Suppressor macrophage treated with lipopolysaccharide for 4 hours (primary cell): ENCODE measurements around the gene GDPGP1.

Experiments used
- DNase-seq: peaks from one replicate; pipeline ENCODE4 v3.0.0-alpha.2; 2020

The GDPGP1 gene

DNA sequence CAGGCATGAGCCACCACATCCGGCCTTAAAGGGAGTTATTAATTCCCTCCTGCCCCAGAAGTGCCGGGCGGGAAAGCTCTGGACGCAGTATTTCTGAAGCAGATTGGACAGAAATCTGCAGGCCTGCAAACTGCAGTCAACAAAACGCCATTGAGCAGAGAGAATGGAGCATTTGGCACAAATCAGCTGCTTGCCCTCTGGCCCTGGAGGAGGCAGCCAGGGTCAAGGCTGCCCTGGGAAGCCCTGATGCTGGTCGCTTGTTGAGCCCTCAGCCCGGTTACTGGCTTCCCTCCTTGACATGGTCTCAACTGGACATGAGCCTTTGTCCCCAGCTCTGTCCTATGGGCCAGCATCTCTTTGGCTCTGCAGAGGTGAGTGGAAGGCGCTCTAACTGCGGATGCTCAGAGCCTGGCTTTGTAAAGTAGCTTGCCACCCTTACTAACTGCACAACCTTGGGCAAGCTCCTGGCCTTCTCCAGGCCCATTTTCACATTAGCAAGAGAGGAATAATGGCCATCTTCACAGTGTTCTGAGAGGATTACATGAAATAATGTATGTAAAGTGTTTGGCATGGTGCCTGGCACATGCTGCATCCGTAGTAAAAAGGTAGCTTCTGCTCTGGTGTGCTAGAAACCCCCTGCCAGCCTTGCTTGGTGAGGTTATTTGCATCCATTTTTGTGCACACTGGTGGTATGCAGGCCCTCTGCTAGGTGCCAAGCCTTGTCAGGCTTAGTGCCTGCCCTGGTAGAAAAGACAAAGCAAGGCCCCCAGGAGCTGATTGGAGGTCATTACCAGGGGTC, 28.8 kb upstream of the GDPGP1 start:
- DNase-seq = no peak

DNA sequence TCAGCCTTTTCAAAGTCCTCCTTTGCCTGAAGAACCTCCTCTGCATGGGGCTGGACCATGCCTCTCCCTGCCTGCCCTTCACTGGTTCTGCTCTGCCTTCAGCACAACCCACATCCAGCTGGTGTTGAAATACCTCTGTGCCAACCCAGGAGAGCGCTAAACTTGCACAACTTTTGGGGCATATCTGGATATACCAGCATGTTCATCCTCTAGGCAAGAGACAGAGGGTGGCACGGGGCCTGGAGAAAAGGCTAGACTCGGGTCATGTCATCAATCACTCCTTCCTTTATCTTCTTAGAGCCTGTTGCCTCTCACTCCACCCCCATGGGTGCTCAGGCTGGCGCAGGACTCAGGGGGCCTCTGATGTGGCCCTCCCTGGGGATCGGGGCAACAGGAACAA, 28.1 kb upstream of the GDPGP1 start:
- peak; percentile 32 for DNase-seq

DNA sequence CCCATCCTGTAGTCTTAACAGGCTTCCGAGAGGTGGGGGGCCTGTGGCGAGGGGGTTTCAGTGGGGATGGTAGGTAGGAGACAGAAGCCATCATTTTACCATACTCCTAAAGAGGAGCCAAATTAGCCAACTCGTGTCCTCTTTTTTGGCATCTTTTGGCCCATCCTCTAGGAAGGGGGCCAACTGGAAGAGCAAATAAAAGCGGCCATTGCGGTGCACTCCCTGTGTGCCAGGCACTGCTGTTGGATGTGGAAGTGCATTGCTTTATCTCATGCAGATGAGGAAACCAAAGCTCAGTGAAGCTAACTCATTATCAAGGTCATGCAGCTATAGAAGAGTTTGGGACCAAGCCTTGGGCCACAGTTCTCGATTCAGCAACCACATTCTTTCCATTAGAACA, 26.8 kb upstream of the GDPGP1 start:
- DNase-seq = no peak

DNA sequence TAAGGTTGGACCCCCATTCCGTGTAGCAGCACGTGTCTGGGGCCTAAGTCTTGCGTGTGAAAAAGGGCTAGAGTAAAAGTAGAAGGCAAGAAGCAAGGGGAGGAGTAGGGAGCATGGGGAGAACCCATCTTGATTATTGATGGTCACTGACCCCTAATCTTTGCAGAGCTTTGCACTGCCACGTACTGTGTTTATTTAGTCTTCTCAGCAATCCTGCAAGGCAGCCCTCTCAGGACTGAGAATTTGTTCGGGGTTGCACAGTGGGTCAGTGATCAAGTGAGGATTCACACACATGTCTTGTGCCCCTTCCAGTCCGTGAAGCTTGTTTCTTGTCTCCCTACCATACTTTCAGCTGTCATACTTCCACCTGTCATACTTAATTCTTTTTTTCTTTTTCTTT, 25.7 kb upstream of the GDPGP1 start:
- no peak for DNase-seq

DNA sequence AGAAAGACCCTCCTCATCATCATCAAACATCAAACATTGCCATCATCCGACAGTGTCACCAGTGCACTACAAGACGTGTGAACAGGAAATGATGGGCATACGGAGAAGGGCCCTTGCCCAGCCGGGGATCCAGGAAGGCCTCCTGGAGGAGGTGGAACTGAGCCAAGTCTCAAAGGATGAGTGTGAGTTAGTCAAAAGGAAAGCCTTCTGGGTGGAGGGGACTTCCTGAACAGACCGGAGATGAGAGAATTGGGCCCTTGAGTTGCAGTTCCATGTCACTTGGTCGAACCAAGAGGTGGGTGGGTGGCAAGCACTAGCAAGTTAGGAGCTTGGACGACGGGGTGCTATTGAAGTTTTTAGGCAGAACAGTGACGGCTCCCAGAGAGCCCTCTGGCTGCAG, 24.4 kb upstream of the GDPGP1 start:
- peak; percentile 63 for DNase-seq

DNA sequence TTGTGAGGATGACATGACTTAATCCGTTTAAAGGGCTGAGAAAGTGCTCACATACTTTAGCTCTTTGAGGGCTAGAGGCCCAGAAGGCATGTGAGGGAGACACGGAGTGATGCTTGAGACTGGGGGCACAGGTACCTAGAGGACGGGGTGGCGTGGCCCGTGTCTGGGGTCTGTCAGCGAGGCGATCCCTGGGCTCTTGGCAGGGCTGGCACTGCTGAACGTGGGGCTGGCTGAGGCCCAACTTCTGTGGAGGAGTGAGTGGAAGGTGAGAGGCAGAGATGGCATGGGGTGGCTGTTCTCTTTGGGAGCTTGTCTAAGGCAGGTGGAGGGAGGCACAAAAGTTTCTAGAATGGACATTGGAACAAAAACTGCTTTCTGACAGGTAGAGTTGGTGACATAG, 23.4 kb upstream of the GDPGP1 start:
- no peak for DNase-seq

DNA sequence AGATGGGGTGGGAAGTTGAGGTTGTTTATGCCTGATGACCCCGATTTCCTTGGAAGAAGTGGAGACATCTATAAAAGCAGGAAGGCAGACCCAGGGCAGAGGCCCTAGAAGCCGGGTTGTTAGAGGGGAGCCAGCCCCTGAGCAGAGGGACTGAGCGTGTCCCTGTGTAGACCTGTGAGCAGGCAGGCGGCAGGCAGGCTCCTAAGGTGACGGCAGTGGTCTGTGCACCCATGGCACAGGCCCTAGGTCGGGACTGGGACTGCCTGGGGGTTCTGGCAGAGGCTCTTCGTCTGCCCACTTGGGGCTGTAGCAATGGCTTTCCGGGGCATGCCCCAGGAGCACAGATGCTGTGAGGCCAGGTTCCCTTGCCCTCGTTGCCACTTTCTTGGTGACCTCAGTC, 23.0 kb upstream of the GDPGP1 start:
- DNase-seq = no peak

DNA sequence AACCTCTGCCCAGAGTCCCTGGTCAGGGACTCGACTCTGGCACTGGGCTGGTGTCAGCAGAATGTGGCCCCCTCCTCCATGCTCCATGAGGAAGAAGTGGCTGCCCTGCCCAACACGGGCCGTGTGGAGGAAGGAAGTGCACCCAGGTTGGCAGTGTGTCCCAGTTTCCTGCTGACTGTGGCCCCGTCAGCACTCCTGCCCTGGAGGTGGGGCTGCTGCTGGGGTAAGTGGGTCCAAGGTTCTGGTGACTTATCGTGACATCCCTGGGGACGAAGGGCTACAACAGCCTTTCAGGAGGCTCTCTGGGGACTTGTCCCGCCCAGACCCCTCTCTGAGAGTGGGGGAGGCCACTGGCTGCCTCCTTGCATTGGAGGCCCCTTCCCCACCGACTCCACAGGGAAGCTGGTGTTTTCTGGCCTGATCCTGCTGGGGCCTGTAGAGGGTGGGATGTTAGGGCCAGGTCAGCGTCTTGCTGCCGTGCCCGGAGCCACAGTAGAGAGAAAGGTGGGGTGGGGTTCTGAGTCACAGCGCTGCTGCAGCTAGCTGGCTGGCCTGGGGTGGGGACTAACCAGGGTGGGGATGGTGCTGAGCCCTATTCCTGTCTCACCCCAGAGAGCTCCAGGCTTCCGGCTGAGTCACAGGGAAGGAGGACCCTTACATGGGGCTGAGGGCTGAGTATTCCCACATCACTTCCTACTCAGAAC, 22.4 kb upstream of the GDPGP1 start:
- DNase-seq = no peak

DNA sequence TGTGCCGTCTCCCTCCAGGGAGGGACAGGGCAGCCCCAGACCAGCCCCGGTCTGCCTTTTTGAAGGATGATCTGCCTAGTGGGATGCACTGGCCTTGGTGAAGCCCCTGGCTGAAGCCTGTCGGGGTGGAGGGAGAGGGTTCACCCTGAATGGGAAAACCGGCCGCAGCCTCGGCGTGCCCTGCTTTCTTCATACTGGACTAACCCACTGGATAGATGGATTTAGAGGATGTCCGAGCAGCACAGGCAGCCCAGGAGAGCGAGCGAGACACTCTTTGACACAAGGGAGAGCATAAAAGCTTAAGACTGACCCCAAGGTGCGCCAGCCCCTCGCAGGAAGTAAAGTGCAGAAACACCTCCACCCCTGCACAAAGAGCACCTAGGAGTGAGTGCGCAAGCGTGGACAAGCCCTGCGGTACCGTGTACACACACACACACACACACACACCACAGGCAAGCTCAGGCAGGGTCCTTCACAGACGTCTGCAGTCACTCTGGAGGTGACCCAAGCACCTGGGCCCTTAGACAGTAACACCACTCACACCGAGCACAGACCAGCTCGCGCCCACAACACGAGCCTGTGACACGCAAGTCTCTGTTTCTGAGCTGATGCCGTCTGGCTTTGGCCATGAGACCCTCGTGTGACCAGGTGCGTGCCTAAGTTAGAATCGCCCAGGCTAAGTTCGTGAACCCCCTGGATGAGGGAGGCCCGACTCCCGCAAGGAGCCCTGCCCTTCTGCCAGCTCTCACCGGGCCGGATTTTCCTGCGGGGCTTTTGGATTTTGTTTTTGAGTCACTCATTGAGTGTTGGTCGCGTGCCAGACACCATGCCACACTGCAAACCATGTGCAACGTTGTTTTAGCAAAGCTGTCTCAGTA, 21.5 kb upstream of the GDPGP1 start:
- DNase-seq = no peak

DNA sequence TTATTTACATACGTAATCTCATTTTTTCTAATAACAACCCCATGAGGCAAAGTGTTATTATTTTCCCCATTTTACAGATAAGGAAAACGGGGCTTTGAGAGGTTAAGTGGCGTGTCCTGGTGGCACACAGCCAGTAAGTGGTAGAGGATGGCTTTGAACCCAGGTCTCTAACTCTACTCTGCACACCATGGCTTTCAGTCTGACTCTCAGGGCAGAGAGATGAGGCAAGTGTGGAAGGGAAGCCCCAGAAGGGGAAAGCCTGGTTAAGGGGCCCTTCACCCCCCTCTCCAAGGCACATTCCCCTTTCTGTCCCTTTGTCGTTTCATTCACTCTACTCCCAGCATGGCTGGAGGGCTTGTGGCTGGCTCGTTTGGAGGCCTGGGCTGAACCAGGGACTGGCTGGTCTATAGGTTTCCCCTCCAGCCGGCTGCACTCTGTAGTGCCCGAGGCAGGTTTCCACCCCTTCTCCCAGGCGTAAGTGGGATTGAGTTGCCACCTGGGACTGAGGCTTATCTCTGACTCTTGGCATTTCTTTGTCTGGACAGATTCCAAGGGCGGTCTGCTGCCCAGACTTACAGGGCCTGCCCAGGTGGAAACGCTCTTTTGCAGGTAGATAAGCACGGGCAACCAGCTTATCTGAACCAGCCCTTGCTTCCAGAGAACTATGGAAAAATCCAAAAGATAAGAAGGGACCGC, 20.7 kb upstream of the GDPGP1 start:
- DNase-seq = no peak

DNA sequence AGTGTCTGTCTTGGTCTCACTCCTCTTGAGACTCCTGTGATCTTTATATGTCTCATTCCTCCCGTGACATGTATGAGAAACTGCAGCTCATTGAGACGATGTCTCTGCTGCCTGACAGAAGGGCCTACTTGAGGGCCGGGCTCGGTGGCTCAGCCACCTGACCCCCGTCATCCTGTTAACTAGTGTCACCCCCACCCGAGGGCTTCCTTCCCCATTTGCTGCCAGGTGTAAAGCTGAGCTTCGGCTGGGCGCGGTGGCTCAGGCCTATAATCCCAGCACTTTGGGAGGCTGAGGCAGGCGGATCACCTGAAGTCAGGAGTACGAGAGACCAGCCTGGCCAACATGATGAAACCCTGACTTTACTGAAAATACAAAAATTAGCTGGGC, 20.2 kb upstream of the GDPGP1 start:
- DNase-seq = no peak

DNA sequence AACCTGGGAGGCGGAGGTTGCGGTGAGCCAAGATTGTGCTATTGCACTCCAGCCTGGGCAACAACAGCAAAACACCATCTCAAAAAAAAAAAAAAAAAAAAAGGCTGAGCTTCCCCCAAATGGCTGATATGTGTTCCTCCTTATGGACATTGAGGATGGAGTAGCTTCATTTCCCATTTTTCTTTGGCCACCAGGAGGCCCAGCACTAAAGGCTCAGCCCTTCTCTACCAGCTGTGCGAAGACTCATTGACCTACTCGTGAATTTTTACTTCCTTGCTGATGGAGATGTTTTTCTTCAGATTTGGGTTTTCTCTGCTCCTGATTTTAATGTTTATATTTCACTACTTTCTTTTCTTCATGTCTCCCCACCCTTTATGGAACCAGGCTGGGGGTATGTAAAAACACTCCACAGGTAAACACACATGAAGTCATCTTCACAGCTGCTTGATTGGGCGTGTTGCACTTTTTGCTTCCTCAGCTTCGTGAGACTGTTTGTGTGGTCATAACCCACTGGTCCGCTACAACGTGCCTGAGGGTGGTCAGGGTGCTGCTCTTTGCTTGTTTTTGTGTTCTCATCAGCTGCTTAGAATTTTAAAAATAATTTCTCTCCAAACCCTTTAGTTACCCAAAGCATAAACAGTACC, 19.3 kb upstream of the GDPGP1 start:
- peak; percentile 47 for DNase-seq

DNA sequence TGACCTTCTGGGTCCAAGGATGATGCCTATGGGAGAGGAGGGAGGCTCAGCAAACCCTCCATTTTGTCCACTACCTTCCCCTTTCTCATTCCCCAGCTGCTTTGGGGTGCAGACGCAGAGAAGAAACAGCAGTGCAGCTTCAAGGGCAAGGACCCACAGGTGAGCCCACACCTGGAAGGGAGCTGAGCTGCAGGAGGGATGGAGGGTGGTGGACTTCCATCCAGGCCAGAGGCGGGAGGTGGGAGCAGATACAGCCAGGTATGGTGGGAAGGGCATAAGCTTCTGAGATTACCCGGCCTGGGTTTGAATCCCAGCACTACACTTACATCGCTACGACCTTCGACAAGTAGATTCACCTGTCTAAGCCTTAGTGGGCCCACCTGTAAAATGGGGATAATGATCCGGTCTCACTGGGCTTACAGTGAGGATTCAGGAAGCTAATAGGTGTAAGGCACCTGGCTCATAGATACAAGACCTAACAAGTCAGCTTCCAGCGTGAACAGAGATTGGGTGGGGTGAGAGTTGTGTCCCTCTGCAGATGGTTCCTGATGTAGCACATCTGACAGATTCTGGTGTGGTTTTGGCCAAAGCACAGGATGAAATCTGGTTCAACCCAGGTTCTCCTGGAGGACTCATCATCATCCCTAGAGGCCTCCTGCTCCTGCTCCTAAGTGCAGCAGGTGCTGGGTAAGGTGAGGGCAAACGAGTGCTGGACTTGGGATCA, 16.2 kb upstream of the GDPGP1 start:
- no peak for DNase-seq

DNA sequence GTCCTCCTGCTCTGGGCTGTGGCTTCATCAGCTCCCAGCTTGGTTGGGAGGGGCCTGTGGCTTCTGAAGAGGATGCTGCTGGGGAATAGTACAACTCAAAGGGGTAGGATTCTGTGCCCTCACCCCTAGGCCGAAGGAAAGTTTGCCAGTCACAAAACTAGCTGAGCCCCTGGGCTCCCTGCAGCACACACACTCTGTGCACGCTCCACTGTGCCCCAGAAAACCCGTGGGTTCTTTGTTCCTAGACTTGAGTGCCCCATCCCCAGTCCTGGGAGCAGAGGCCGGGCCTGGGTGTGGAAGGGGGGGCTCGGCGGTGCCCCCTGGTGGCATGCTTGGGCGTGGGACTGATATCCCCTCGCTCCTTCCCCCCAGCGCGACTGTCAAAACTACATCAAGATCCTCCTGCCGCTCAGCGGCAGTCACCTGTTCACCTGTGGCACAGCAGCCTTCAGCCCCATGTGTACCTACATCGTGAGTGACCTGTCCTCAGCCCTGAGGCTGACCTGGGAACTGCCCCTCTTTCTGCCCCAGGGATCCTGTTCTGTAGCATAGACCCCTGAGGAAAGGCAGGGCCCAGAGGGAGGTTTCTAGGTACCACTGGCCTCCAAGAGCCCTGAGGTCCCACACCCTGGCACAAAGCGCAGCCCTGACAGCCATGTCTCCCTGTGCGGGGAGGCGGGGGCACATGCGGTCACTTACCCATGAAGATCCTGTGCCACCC, 14.4 kb upstream of the GDPGP1 start:
- peak; percentile 65 for DNase-seq

DNA sequence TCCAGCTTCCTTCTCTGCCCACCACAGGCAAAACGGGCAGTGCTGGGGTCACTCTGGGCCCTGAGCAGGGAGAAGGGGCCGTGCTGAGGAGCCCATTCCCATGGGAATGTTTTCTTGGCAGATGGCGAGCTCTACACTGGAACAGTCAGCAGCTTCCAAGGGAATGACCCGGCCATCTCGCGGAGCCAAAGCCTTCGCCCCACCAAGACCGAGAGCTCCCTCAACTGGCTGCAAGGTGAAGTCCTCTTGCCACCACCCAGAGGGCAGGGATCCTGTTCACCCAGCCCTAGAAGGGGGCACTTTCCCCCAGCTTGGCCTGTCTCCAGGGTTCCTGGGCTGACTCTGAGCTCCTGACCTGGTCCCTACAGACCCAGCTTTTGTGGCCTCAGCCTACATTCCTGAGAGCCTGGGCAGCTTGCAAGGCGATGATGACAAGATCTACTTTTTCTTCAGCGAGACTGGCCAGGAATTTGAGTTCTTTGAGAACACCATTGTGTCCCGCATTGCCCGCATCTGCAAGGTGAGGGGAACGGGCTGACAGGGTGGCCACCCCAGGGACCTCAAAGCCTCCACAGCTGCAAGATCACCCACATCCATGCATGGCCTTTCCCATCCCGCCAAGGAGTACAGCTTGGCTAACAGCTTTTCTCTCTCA, 12.6 kb upstream of the GDPGP1 start:
- peak; percentile 80 for DNase-seq

DNA sequence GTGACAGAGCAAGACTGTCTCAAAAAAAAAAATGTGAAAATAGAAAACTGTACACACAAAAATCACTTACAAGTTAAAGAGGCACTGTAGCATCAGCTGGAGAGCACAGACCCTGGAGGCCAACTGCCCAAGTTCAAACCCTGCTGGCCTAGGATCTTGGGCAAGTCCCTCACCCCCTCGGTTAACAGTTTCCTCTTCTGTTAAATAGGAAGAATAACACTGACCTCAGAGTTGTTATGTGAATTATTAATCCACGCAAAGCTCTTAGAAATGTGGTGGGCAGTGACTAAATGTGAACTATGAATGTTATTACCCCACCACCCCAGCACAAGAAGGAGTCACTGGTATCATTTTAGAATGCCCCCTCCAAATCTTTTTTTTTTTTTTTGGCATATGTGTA, 11.5 kb upstream of the GDPGP1 start:
- DNase-seq = no peak

DNA sequence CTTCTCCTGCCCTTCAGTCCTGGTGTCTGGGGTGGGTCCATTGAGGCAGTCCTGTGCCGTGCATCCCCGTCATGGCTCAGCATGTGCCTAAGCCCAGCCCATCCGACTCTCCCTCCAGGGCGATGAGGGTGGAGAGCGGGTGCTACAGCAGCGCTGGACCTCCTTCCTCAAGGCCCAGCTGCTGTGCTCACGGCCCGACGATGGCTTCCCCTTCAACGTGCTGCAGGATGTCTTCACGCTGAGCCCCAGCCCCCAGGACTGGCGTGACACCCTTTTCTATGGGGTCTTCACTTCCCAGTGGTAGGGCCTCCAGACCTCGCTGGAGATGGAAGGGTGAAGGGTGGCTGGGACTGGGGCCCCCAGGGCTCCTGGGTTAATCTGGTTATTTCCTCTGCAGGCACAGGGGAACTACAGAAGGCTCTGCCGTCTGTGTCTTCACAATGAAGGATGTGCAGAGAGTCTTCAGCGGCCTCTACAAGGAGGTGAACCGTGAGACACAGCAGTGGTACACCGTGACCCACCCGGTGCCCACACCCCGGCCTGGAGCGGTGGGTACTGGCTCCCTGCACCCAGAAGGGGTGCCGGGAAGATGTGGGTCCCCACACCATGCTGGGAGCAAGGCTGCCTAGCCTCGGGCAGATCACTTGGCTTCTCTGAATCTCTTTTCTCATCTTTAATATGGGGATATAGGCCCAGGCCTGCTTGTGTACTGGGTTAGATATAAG, 10.4 kb upstream of the GDPGP1 start:
- no peak for DNase-seq

DNA sequence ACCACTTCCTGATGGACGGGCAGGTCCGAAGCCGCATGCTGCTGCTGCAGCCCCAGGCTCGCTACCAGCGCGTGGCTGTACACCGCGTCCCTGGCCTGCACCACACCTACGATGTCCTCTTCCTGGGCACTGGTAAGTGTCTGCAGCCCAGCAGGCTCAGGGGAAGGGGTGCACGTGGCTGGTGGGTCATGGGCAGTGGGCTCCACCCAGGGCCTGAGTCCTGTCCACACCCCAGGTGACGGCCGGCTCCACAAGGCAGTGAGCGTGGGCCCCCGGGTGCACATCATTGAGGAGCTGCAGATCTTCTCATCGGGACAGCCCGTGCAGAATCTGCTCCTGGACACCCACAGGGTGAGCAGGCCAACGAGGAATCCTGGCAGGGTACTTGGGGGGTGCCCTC, 9.0 kb upstream of the GDPGP1 start:
- no peak for DNase-seq

DNA sequence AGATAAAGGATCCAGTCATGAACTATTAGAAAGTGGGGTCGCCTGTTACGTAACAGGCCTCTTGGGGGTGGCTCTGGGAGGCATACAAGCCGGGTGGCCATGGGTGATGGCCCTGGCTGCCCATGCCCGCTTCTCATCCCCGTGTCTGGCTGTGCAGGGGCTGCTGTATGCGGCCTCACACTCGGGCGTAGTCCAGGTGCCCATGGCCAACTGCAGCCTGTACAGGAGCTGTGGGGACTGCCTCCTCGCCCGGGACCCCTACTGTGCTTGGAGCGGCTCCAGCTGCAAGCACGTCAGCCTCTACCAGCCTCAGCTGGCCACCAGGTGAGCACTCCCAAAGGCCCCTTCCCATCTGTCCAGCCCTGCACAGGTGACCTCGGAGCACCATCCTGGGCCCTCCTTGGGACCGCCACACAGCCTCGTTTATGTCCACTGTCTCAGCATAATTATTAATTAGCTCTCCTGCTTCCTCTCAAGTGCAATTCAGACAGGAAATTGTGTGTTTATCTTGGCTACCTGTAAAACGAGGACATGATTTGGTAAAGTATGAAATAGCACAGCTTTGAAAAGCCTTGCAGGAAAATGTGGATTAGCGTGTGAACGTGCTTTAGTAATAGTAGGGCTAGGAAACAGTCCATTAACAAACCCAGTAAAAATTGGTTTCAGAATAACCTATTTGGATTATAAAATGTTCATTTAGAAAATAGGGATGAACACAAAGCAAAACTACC, 8.3 kb upstream of the GDPGP1 start:
- no peak for DNase-seq
